ENCODE data around the gene NTN1. TPM values are rescaled to one million over a fixed set of nuclear protein-coding genes. Genes with fewer than 3 reads are reported as not detected.

Gene NTN1
- total and polyA plus RNA-seq, 3 donors from 2014 or later: 4.8 to 8.8 (median 7.6) TPM

- no peak for TF ChIP-seq CTCF (IDR thresholded peaks at IDR 0.05)
- no peak for TF ChIP-seq POLR2A (IDR thresholded peaks at IDR 0.05)
- no peaks in the 10 kb centered on the region for H3K9me3 ChIP-seq
- no peaks in the 10 kb centered on the region for H3K27me3 ChIP-seq
- H3K4me1 ChIP-seq: no peaks in the 10 kb centered on the region
- DNase-seq: no peak
- whole genome bisulfite sequencing, 2 donors: 91 to 92% methylated on average over 11 to 29 of the region's 30 CpGs
- intact Hi-C loops (cut with DNase I; ENCODE audit: low total_unique reads): no loop called here
- H3K4me3 ChIP-seq: no peak overlapping the region
- no peaks in the 10 kb centered on the region for H3K36me3 ChIP-seq (ENCODE audit: low read depth, missing control alignments)
- no peak overlapping the region for H3K27ac ChIP-seq
Measured at GRCh38 chr17:9212376-9213302, 191.3 kb downstream of the NTN1 start.

GRCh38 chr17:9213303-9213640 lies 192.0 kb downstream of the NTN1 start:
- Histone ChIP-seq H3K4me1 (no peaks in the 10 kb centered on the region), H3K9me3 (no peaks in the 10 kb centered on the region), H3K27me3 (no peaks in the 10 kb centered on the region), H3K27ac (no peak overlapping the region), H3K4me3 (no peak overlapping the region), H3K36me3 (ENCODE audit: low read depth, missing control alignments) (no peaks in the 10 kb centered on the region)
- 80 to 100% methylated on average over 3 of the region's 3 CpGs for WGBS, 2 donors
- intact Hi-C loops (cut with DNase I; ENCODE audit: low total_unique reads): no loop called here
- TF ChIP-seq POLR2A (IDR thresholded peaks at IDR 0.05): no peak
- no peak for TF ChIP-seq CTCF (IDR thresholded peaks at IDR 0.05)
- DNase-seq: no peak

- no peak for DNase-seq
- no peaks in the 10 kb centered on the region for H3K27me3 ChIP-seq
- H3K9me3 ChIP-seq: no peaks in the 10 kb centered on the region
- no peak overlapping the region for H3K4me3 ChIP-seq
- H3K36me3 ChIP-seq (ENCODE audit: low read depth, missing control alignments): no peaks in the 10 kb centered on the region
- H3K4me1 ChIP-seq: no peaks in the 10 kb centered on the region
- intact Hi-C loops (cut with DNase I; ENCODE audit: low total_unique reads): no loop called here
- H3K27ac ChIP-seq: no peak overlapping the region
- TF ChIP-seq CTCF (IDR thresholded peaks at IDR 0.05) (no peak), POLR2A (IDR thresholded peaks at IDR 0.05) (no peak)
Measured at GRCh38 chr17:9215465-9215864, 194.2 kb downstream of the NTN1 start.

- no peaks in the 10 kb centered on the region for H3K4me1 ChIP-seq
- 48 to 60% methylated on average over 5 of the region's 5 CpGs for WGBS, 2 donors
- no peak for DNase-seq
Measured at GRCh38 chr17:9217151-9218056, 196.1 kb downstream of the NTN1 start.

More at GRCh38 chr17:9217151-9218056, 196.1 kb downstream of the NTN1 start:
- Histone ChIP-seq H3K27me3 (no peaks in the 10 kb centered on the region), H3K9me3 (no peaks in the 10 kb centered on the region), H3K27ac (no peak overlapping the region), H3K4me3 (no peak overlapping the region), H3K36me3 (ENCODE audit: low read depth, missing control alignments) (no peaks in the 10 kb centered on the region)
- intact Hi-C loops (cut with DNase I; ENCODE audit: low total_unique reads): no loop called here
- TF ChIP-seq CTCF (IDR thresholded peaks at IDR 0.05): no peak
- TF ChIP-seq POLR2A (IDR thresholded peaks at IDR 0.05): no peak

Measured in testis (tissue), 3 donors.